Upper lobe of left lung (tissue), 4 donors: ENCODE results near the gene SRPK2.

ENCODE experiments used
- CTCF ChIP-seq, 6 experiments: fragments of 450-650 bp in 4 of 6; fragments of 200-600 bp in 2 of 6; sonication (generic) in 2 of 6; IDR thresholded peaks; one replicate each; pipeline ENCODE4 v1.5.1; 2016 to 2019; ENCODE audit warnings: antibody characterized with exemption in 6 of 6
- POLR2A ChIP-seq, 4 donors: fragments of 450-650 bp; IDR thresholded peaks; one replicate each; pipeline ENCODE4 v1.5.1; 2016 to 2017; ENCODE audit warnings: antibody characterized with exemption in 4 of 4, mild to moderate bottlenecking in 2 of 4

GRCh38 chr7:105246256-105246655 is 142.5 kb downstream of the SRPK2 start:
- TF ChIP-seq CTCF (IDR thresholded peaks at IDR 0.05) = no peak
- TF ChIP-seq POLR2A (IDR thresholded peaks at IDR 0.05) = no peak
